A673 (cell line): ENCODE results near the gene FAM110D.

Experiments used
- CTCF ChIP-seq: fragments of 300-800, 200-600 bp; sonication (generic); conservative IDR thresholded peaks from 2 replicates; pipeline ENCODE4 v1.5.1; 2017; ENCODE audit warnings: low read depth, mild to moderate bottlenecking, antibody characterized with exemption, low read length, moderate library complexity, mixed read lengths
- EZH2 ChIP-seq: fragments of 200-600 bp; sonication (generic); IDR thresholded peaks from 2 replicates; pipeline ENCODE4 v1.6.1; 2017; ENCODE audit warnings: borderline replicate concordance, low read depth, mild to moderate bottlenecking, mixed read lengths, antibody characterized with exemption, low read length; ENCODE audit not compliant: poor library complexity, severe bottlenecking

- TF ChIP-seq CTCF (no peak), EZH2 (no peak)
Measured at GRCh38 chr1:26155370-26156284, 3.3 kb upstream of the FAM110D start.
